HepG2 (cell line): ENCODE measurements around the gene INSRR. TPM values are rescaled to one million over a fixed set of nuclear protein-coding genes. Genes with fewer than 3 reads are reported as not detected.

Experiments
- AKAP8 ChIP-seq: sonication (generic); formaldehyde crosslinking; IDR thresholded peaks from 2 replicates; pipeline ENCODE4 v1.5.1; 2020; ENCODE audit warnings: mild to moderate bottlenecking, missing genetic modification reagents
- DPF2 ChIP-seq: sonication (generic); formaldehyde crosslinking; IDR thresholded peaks from 2 replicates; pipeline ENCODE4 v1.4.0; 2020; ENCODE audit warnings: mild to moderate bottlenecking, low read depth, missing genetic modification reagents, borderline replicate concordance
- ERF ChIP-seq: IDR thresholded peaks from 2 replicates; pipeline ENCODE4 v1.6.1; 2018; ENCODE audit warnings: missing biosample characterization, missing genetic modification reagents
- KLF6 ChIP-seq: IDR thresholded peaks from 2 replicates; pipeline ENCODE4 v1.8.0; 2016; ENCODE audit warnings: missing biosample characterization, missing genetic modification reagents
- POLR2AphosphoS2 ChIP-seq: IDR thresholded peaks from 2 replicates; pipeline ENCODE4 v1.6.1; 2011; ENCODE audit warnings: low read depth, low read length, improper control_type of control experiment
- RBFOX2 ChIP-seq: fragments of 200-400 bp; formaldehyde crosslinking; IDR thresholded peaks from 2 replicates; pipeline ENCODE4 v1.6.1; 2017; ENCODE audit warnings: low read depth, mild to moderate bottlenecking, low read length
- RXRB ChIP-seq: IDR thresholded peaks from 2 replicates; pipeline ENCODE4 v1.6.1; 2016; ENCODE audit warnings: borderline replicate concordance, missing genetic modification reagents, missing compliant biosample characterization
- SATB2 ChIP-seq: sonication (generic); formaldehyde crosslinking; IDR thresholded peaks from 2 replicates; pipeline ENCODE4 v1.5.0; 2020; ENCODE audit warnings: missing genetic modification reagents
- SOX13 ChIP-seq, 3 experiments: fragments of 450-650 bp in 1 of 3; sonication (generic) in 1 of 3; formaldehyde crosslinking in 1 of 3; IDR thresholded peaks in 2 of 3; conservative IDR thresholded peaks in 1 of 3; 2 replicates each; pipeline versions ENCODE4 v1.5.0 to v1.6.1; 2016 to 2020; ENCODE audit warnings: antibody characterized with exemption in 1 of 3, mild to moderate bottlenecking in 1 of 3, missing compliant biosample characterization in 1 of 3, missing genetic modification reagents in 1 of 3, moderate library complexity in 1 of 3
- TBX3 ChIP-seq: fragments of 450-650 bp; IDR thresholded peaks from 2 replicates; pipeline ENCODE4 v1.6.1; 2017; ENCODE audit warnings: antibody characterized with exemption, mild to moderate bottlenecking, inconsistent platforms, borderline replicate concordance
- TFAP4 ChIP-seq: sonication (generic); IDR thresholded peaks from 2 replicates; pipeline ENCODE4 v1.6.1; 2016; ENCODE audit warnings: low read depth, borderline replicate concordance
- ZBTB8A ChIP-seq: sonication (generic); formaldehyde crosslinking; IDR thresholded peaks from 2 replicates; pipeline ENCODE4 v1.4.0; 2020; ENCODE audit warnings: mild to moderate bottlenecking, low read depth, missing genetic modification reagents, borderline replicate concordance
- ZGPAT ChIP-seq: IDR thresholded peaks from 2 replicates; pipeline ENCODE4 v1.6.1; 2016; ENCODE audit warnings: mild to moderate bottlenecking
- ZNF138 ChIP-seq: sonication (generic); formaldehyde crosslinking; IDR thresholded peaks from 2 replicates; pipeline ENCODE4 v1.5.0; 2020; ENCODE audit warnings: mild to moderate bottlenecking, low read depth, missing genetic modification reagents
- ZNF280B ChIP-seq: sonication (generic); formaldehyde crosslinking; IDR thresholded peaks from 2 replicates; pipeline ENCODE4 v1.5.0; 2020; ENCODE audit warnings: missing genetic modification reagents, mild to moderate bottlenecking, borderline replicate concordance
- ZNF367 ChIP-seq: sonication (generic); formaldehyde crosslinking; IDR thresholded peaks from 2 replicates; pipeline ENCODE4 v1.4.0; 2020; ENCODE audit warnings: missing genetic modification reagents, borderline replicate concordance
- ZNF580 ChIP-seq: IDR thresholded peaks from 2 replicates; pipeline ENCODE4 v1.6.1; 2016; ENCODE audit warnings: low read depth, borderline replicate concordance
- ZNF687 ChIP-seq: sonication (generic); formaldehyde crosslinking; IDR thresholded peaks from 2 replicates; pipeline ENCODE4 v1.5.1; 2020; ENCODE audit warnings: mild to moderate bottlenecking, missing genetic modification reagents, moderate library complexity
- ZNF710 ChIP-seq: sonication (generic); formaldehyde crosslinking; IDR thresholded peaks from 2 replicates; pipeline ENCODE4 v1.5.0; 2020; ENCODE audit warnings: mild to moderate bottlenecking, missing genetic modification reagents, borderline replicate concordance
- polyA plus RNA-seq, 8 experiments: library from polyadenylated mRNA; depleted of rRNA in 3 of 8; stranded (reverse) in 7 of 8; unstranded in 1 of 8; fragments of >200 nt; fragmentation: Illumina TruSeq in 4 of 8; extraction: Trizol in 4 of 8; gene quantifications; 2 replicates each; pipeline versions ENCODE4 v1.2.1 to v1.2.3, GENCODE V29; 2011 to 2016; ENCODE audit warnings: low read depth in 4 of 8, missing spikeins in 1 of 8, mixed read lengths in 1 of 8; ENCODE audit not compliant: insufficient read depth in 1 of 8
- total RNA-seq, 5 experiments: library from RNA; depleted of rRNA; stranded (reverse); fragments of >200 nt; fragmentation: Illumina TruSeq; extraction: Trizol; gene quantifications; 2 replicates each; pipeline ENCODE4 v1.2.3, GENCODE V29; 2016; ENCODE audit warnings: low read depth in 1 of 5

INSRR gene
- total and polyA plus RNA-seq, 2 of the 13 experiments (the other 11 are each of a cell fraction or from before 2014, with no cell fraction given): not detected

- TF ChIP-seq ZNF687: peak; percentile 54
- TF ChIP-seq KLF6: no peak
- no peak for TF ChIP-seq ZNF710 (CRISPR knock-in tag)
- no peak for TF ChIP-seq ZBTB8A (CRISPR knock-in tag)
- TF ChIP-seq SOX13 (IDR thresholded peaks at IDR 0.05): no peak
- 0 out of 4 replicates have a peak, but pooled peaks of 1 of the 2 experiments have one; percentile 9 for TF ChIP-seq SOX13 (CRISPR knock-in tag; conservative IDR thresholded peaks at IDR 0.05 in 1 of 2, IDR thresholded peaks at IDR 0.05 in 1 of 2)
- no peak for TF ChIP-seq SATB2 (CRISPR knock-in tag)
- no peak for TF ChIP-seq ZNF280B (CRISPR knock-in tag)
- peak; percentile 94 for TF ChIP-seq TFAP4
- no peak for TF ChIP-seq ERF (CRISPR knock-in tag)
- no peak for TF ChIP-seq POLR2AphosphoS2
- TF ChIP-seq DPF2 (CRISPR knock-in tag): no peak
- TF ChIP-seq TBX3: 0 out of 2 replicates have a peak, but pooled peaks have one; percentile 25
- no peak for TF ChIP-seq ZNF367 (CRISPR knock-in tag)
- TF ChIP-seq AKAP8 (CRISPR knock-in tag): no peak
- no peak for TF ChIP-seq ZNF138 (CRISPR knock-in tag)
- no peak for TF ChIP-seq RBFOX2
- TF ChIP-seq ZNF580 (CRISPR knock-in tag): no peak
- TF ChIP-seq ZGPAT (CRISPR knock-in tag): no peak; the same call in 1 of the 2 replicates
- TF ChIP-seq RXRB (CRISPR knock-in tag): peak; percentile 58; the same call in 1 of the 2 replicates
Measured at GRCh38 chr1:156852418-156852874, 6.5 kb downstream of the INSRR start (continued).
